Natural killer cell treated with Interleukin-12 subunit alpha and Interleukin-12 subunit beta and Interleukin-15 and Interleukin-18, amount 100 ng/mL, for 72 hours (primary cell): Measurements from ENCODE around the gene CASP8. TPM values are rescaled to one million over a fixed set of nuclear protein-coding genes. Genes with fewer than 3 reads are reported as not detected.

Experiments
- ATAC-seq, 2 donors: fragments of 150-1000 bp; cut with Tn5 transposase in 1 of 2; sonication (Bioruptor Pico), chemical (Tn5 transposase) in 1 of 2; 2 replicates each; pipeline ENCODE4 v1.10.0; 2021
- DNase-seq: peaks from one replicate; pipeline ENCODE4 v3.0.0; 2022; ENCODE audit warnings: low spot score
- H3K27ac Mint-ChIP-seq, 2 donors: 1 replicate in 1 of 2; 2 replicates in 1 of 2; pipeline ENCODE4 v1.8.0; 2022; ENCODE audit warnings: mixed read lengths in 2 of 2, mild to moderate bottlenecking in 1 of 2, moderate library complexity in 1 of 2
- H3K27me3 Mint-ChIP-seq, 2 donors: 1 replicate in 1 of 2; 2 replicates in 1 of 2; pipeline ENCODE4 v1.8.0; 2022; ENCODE audit warnings: mixed read lengths in 2 of 2
- H3K36me3 Mint-ChIP-seq: one replicate; pipeline ENCODE4 v1.8.0; 2022; ENCODE audit warnings: mixed read lengths
- H3K4me1 Mint-ChIP-seq, 2 donors: 1 replicate in 1 of 2; 2 replicates in 1 of 2; pipeline ENCODE4 v1.8.0; 2022; ENCODE audit warnings: low read depth in 2 of 2, mixed read lengths in 2 of 2, mild to moderate bottlenecking in 1 of 2
- H3K4me3 Mint-ChIP-seq: one replicate; pipeline ENCODE4 v1.8.0; 2022; ENCODE audit warnings: mixed read lengths
- H3K9me3 Mint-ChIP-seq: 2 replicates; pipeline ENCODE4 v1.8.0; 2022; ENCODE audit warnings: mixed read lengths
- total RNA-seq, 2 donors: library from RNA; stranded (reverse); gene quantifications; one replicate each; pipeline ENCODE4 v1.2.3, GENCODE V29; 2022

Gene CASP8
- 10 to 100 TPM; 76.8 to 83.7 TPM for total RNA-seq

DNA sequence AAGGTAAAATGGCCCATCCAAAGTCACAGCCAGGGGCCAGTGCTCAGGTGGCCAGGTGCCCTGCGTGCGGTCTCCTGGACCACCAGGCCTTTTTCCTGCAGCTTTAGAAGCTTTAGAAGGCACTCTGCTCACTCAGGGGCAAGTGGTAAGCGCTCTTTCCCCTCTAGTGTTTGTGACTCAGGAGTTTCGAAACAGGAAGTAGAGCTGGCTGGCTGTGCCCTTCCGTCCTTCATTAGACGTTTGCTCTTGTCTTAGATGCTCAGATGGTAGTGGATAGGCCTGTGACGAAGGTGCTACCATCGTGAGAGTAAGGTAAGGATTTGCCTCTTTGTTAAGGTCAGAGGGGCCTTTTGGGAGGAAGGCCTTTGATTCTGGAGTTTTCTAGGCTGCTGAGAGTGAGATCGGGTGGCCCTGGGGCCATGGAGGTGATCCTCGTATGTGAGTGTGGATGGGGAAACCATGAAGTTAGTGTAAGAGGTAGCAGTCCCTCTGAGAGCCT is at the start of gene CASP8:
TSS of gene CASP8 (plus strand) at position 235 of the 499 bp plus-strand sequence. CDS start 5,951 bp downstream, outside the sequence.
- Mint-ChIP-seq H3K27me3 (no peaks in the 10 kb centered on the region), H3K27ac (peak within 1 kb of the TSS; percentile 93 to 98), H3K4me1 (peaks cover 63 to 82% of the 10 kb centered on the region in 2 donors), H3K9me3 (no peaks in the 10 kb centered on the region), H3K36me3 (peaks cover 10% of the 10 kb centered on the region), H3K4me3 (peak within 1 kb of the TSS; percentile 93)
- peak; percentile 76 to 87 for ATAC-seq
- DNase-seq, result peak; percentile 84

DNA sequence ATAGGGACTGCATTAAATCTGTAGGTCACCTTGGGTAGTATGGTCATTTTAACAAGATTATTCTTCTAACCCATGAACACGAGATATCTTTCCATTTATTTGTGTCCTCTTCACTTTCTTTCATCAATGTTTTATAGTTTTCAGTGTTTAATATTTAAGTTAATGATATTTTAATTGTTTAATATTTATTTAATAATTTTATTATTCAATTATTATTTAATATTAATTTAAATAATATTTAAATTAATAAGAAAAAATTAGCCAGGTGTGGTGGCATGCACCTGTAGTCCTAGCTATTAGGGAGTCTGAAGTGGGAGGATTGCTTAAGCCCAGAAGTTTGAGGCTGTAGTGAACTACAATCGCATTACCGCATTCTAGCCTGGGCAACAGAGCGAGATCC is 44.4 kb upstream of the CASP8 start:
- peaks cover 7% of the 10 kb centered on the region for H3K36me3 Mint-ChIP-seq
- H3K4me3 Mint-ChIP-seq, result no peak overlapping the region
- no peaks in the 10 kb centered on the region for H3K9me3 Mint-ChIP-seq
- H3K27me3 Mint-ChIP-seq, result no peaks in the 10 kb centered on the region
- H3K4me1 Mint-ChIP-seq, result peaks cover 12 to 32% of the 10 kb centered on the region in 2 donors
- ATAC-seq (no peak), DNase-seq (no peak)
- peak overlapping the region in 1 of 2 donors; percentile 10 for H3K27ac Mint-ChIP-seq

DNA sequence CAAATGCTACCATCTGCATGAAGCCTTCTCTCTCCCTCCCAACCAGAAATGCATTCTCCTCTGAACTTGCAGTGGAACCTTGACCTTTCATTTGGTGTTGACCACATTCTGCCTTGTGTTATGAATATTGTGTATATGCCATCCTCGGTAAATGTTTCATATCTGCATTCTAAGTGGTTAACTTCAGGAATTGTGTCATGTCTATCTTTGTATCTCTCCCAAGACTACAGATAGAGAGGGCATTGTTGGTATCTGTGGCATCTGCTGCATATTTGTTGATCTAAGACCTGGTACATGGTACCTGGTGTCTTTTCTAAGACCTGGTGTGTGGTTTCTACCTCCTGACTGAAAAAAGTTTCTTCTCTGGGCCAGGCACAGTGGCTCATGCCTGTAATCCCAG is 43.4 kb upstream of the CASP8 start:
- Mint-ChIP-seq H3K9me3 (no peaks in the 10 kb centered on the region), H3K4me1 (peaks cover 6 to 28% of the 10 kb centered on the region in 2 donors), H3K4me3 (no peak overlapping the region), H3K27me3 (no peaks in the 10 kb centered on the region), H3K36me3 (peaks cover 7% of the 10 kb centered on the region), H3K27ac (peak overlapping the region in 1 of 2 donors; percentile 11)
- DNase-seq, result no peak
- ATAC-seq, result no peak

GRCh38 chr2:201218780-201219179 is 41.6 kb upstream of the CASP8 start:
- ATAC-seq, result no peak

DNA sequence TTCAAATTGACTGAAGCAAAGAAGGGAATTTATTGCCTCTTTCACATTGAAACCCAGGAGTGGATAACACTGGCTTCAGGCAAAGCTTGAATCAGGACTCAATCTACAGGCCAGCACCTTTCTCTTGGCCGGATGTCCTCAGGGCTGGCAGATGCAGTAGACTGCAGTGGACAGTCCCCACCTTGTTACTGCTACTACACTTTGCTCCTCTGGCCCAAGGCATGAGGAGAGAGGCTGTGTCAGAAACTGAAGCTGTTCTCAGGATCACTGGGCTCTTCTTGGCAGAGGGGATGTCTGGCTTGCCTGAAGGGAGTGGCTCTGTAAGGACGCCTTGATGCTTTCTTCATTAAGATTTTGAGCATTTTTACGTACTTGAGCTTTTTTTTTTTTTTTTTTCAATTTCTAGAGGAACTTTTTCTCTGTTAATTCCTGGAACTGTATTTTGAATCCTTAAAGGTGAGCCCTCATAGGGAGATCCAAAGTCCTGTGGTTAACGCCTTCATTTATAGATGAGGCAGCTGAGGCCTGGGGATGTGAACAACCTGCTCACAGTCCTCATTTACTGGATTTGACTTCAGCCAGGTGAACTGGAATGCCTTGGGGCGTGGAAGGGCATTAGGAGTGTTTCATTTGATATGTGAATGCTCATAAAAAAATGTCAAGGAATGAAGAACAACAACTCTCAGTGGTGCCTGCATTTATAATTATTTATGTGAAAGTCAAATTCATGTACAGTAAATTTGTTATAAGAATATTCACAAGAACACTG is 40.8 kb upstream of the CASP8 start:
- no peak overlapping the region for H3K4me3 Mint-ChIP-seq
- H3K27me3 Mint-ChIP-seq, result no peaks in the 10 kb centered on the region
- ATAC-seq (no peak), DNase-seq (no peak)
- no peaks in the 10 kb centered on the region for H3K9me3 Mint-ChIP-seq
- peaks cover 14 to 38% of the 10 kb centered on the region in 2 donors for H3K4me1 Mint-ChIP-seq
- peaks cover 7% of the 10 kb centered on the region for H3K36me3 Mint-ChIP-seq
- H3K27ac Mint-ChIP-seq, result peak overlapping the region; percentile 2 to 24

More at GRCh38 chr2:201218780-201219179, 41.6 kb upstream of the CASP8 start:
- no peaks in the 10 kb centered on the region for H3K9me3 Mint-ChIP-seq
- H3K27ac Mint-ChIP-seq, result peak overlapping the region in 1 of 2 donors; percentile 15
- H3K4me1 Mint-ChIP-seq, result peaks cover 14 to 38% of the 10 kb centered on the region in 2 donors
- no peak overlapping the region for H3K4me3 Mint-ChIP-seq
- H3K36me3 Mint-ChIP-seq, result peaks cover 7% of the 10 kb centered on the region
- no peaks in the 10 kb centered on the region for H3K27me3 Mint-ChIP-seq
- DNase-seq, result no peak

- Mint-ChIP-seq H3K4me1 (peaks cover 18 to 42% of the 10 kb centered on the region in 2 donors), H3K4me3 (no peak overlapping the region), H3K27ac (peak overlapping the region; percentile 2 to 24), H3K9me3 (no peaks in the 10 kb centered on the region), H3K36me3 (peaks cover 6% of the 10 kb centered on the region), H3K27me3 (no peaks in the 10 kb centered on the region)
- ATAC-seq, result no peak
- DNase-seq, result no peak
Measured at GRCh38 chr2:201220102-201220570, 40.2 kb upstream of the CASP8 start.

DNA sequence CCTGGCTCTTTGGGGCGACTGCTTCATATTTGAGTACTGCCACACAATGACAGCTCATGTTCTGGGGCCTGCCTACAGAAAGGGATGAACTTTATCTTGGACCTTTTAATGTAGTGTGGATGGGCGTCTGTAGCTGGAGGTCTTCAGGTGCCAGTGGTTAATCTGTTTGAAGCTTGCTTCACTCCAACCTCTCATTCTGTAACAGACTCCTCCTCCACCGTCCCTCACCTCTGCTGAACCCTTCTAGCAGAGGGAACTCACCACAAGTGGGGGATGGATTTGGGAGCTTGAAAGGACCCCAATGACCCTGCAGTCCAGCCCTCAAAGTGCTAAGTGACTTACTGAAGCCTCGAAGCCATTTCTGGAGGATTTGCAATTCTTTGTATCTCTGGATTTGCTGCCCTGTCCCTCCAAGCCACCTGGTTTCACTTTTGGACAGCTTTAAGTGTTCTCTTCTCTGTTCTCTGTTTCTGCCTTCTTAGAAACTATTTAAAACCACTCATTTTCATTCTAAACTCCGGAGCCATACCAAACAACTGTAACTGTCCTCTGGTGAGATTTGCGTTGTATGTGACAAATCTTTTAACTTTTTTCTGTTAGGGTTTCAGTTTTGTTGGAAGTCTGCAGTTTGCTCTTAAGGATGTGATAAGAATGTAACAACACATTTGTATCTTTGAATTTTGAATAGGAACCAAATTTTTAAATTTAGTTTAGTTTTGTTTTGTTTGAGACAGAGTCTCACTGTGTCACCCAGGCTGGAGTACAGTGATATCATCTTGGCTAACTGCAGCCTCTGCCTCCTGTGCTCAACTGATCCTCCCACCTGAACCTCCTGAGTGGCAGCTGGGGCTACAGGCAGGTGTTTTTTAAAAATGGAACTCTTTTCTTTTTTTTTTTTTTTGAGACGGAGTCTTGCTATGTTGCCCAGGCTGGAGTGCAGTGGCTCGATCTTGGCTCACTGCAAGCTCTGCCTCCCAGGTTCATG is 37.0 kb upstream of the CASP8 start:
- Mint-ChIP-seq H3K27me3 (no peaks in the 10 kb centered on the region), H3K36me3 (no peaks in the 10 kb centered on the region), H3K4me1 (peaks cover 22 to 29% of the 10 kb centered on the region in 2 donors), H3K4me3 (peak overlapping the region; percentile 21), H3K9me3 (no peaks in the 10 kb centered on the region), H3K27ac (peak overlapping the region; percentile 48 to 86)
- ATAC-seq, result peak in 1 of 2 donors; percentile 32
- DNase-seq, result no peak

DNA sequence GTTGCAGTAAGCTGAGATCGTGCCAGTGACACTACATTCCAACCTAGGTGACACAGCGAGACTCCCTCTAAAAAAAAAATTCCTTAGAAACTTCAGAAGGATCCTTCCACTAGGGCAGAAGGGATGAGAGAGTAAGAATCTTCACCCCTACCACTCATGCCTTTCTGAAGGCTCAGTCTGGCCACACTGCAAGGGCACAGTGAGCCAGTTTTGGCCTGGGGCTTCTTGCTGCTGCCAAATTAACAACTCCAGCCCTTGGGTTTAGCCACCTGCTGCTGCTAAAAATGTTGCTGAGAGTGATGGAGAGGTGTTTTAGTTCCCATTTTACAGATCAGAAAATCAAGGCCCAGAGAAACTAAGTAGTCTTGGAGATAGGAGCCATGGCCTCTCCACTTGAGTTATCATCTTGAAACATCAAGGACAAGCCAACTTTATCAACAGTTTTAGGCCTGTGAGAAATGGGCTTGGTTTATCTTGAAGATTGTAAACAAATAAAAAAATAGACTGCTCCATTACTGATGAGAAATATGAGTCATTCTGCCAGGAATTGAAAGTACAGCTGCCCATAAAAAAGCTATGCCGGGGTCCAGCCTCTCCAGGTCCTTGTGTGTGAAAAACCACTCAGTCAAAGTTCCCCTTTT is 31.9 kb upstream of the CASP8 start:
- H3K4me1 Mint-ChIP-seq, result peaks cover 47 to 52% of the 10 kb centered on the region in 2 donors
- no peaks in the 10 kb centered on the region for H3K36me3 Mint-ChIP-seq
- H3K27ac Mint-ChIP-seq, result peak overlapping the region; percentile 75 to 94
- H3K27me3 Mint-ChIP-seq, result no peaks in the 10 kb centered on the region
- no peaks in the 10 kb centered on the region for H3K9me3 Mint-ChIP-seq
- DNase-seq (no peak), ATAC-seq (no peak)
- peak overlapping the region; percentile 75 for H3K4me3 Mint-ChIP-seq

GRCh38 chr2:201228912-201229290 is 31.4 kb upstream of the CASP8 start:
- peak overlapping the region; percentile 75 to 94 for H3K27ac Mint-ChIP-seq
- peak overlapping the region; percentile 75 for H3K4me3 Mint-ChIP-seq
- H3K36me3 Mint-ChIP-seq, result no peaks in the 10 kb centered on the region
- no peaks in the 10 kb centered on the region for H3K27me3 Mint-ChIP-seq
- no peak for ATAC-seq
- DNase-seq, result no peak
- no peaks in the 10 kb centered on the region for H3K9me3 Mint-ChIP-seq
- H3K4me1 Mint-ChIP-seq, result peaks cover 46 to 53% of the 10 kb centered on the region in 2 donors

DNA sequence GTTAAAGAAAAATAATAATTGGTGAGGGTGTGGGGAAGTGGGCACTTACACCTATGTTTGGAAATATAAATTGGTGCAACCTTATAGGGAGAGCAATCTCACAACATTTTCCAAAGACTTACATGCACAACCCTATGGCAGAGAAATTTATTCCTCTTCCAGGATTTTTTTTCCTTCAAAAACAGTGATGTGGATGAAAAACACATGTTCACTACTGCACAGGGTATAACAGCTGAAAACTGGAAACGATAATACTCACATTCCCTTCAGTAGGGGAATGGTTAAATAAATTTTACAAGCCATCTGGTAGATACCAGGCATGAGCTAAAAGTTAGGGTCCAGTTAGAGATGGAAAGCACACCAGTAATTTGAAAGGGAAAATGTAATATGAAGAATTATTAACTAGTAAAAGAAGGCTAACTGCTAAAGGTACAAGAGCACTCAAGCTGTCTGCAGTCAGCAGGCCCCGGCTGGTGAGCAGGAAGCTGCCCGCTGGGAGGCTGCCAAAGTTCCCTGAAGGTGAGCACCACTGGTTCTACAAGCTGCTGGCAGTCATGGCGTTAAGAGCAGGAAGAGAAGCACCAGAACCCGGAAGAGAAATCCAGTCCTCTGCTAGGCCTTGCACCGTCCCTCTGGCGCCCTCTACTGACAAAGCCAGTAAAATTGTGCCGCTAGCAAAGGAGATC is 28.4 kb upstream of the CASP8 start:
- DNase-seq (peak; percentile 92), ATAC-seq (peak; percentile 71 to 79)
- peaks cover 59 to 64% of the 10 kb centered on the region in 2 donors for H3K4me1 Mint-ChIP-seq
- H3K36me3 Mint-ChIP-seq, result no peaks in the 10 kb centered on the region
- no peaks in the 10 kb centered on the region for H3K9me3 Mint-ChIP-seq
- peak overlapping the region; percentile 99 for H3K4me3 Mint-ChIP-seq
- peak overlapping the region; percentile 95 to 98 for H3K27ac Mint-ChIP-seq
- no peaks in the 10 kb centered on the region for H3K27me3 Mint-ChIP-seq

DNA sequence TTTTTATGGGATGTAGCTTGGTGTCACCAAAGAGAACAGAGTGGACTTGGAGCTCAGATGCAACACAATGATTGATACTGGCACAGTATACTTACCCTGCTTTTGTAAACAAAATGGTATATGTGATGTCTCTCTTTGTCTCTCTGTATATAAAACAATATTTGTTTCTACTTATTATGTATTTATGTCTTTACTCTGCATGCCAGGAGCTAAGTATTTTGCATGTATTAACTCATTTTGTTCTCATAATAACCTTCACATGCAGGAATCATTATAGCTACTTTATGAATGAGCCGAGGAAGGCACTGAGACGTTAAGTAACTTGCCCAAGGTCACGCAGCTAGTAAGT is 27.9 kb upstream of the CASP8 start:
- Mint-ChIP-seq H3K27me3 (no peaks in the 10 kb centered on the region), H3K4me1 (peaks cover 60 to 62% of the 10 kb centered on the region in 2 donors), H3K27ac (peak overlapping the region; percentile 95 to 98), H3K36me3 (no peaks in the 10 kb centered on the region), H3K4me3 (peak overlapping the region; percentile 99), H3K9me3 (no peaks in the 10 kb centered on the region)
- ATAC-seq (no peak), DNase-seq (no peak)

DNA sequence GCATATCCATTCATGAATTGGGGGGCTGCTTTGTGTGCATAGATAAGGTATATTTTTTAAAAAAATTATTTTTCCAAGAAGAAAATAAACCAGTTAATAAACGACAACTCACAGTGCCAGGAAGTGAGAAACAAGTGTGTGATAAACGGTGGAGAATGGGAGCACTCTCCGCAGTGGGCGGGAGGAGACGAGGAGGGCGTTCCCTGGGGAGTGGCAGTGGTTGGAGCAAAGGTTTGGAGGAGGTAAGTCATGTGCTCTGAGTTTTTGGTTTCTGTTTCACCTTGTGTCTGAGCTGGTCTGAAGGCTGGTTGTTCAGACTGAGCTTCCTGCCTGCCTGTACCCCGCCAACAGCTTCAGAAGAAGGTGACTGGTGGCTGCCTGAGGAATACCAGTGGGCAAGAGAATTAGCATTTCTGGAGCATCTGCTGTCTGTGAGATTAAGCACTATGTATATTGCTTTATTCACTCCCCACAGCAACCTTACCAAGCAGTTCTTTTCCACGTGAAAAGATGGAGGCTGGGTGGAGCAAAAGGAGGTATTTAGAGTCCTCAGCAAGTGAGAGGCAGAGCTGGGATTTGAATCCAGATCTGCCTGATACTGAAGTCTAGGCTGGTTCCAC is 27.0 kb upstream of the CASP8 start:
- Mint-ChIP-seq H3K36me3 (peaks cover 7% of the 10 kb centered on the region), H3K27me3 (no peaks in the 10 kb centered on the region), H3K4me1 (peaks cover 61 to 66% of the 10 kb centered on the region in 2 donors), H3K9me3 (no peaks in the 10 kb centered on the region), H3K27ac (peak overlapping the region; percentile 95 to 98), H3K4me3 (peak overlapping the region; percentile 99)
- peak; percentile 91 for DNase-seq
- peak; percentile 95 to 96 for ATAC-seq
